ENCODE data around the gene RCBTB2. TPM values are rescaled to one million over a fixed set of nuclear protein-coding genes. Genes with fewer than 3 reads are reported as not detected.

The RCBTB2 gene
- total RNA-seq, 1 donor from 2014 or later, result 5.6 TPM

DNA sequence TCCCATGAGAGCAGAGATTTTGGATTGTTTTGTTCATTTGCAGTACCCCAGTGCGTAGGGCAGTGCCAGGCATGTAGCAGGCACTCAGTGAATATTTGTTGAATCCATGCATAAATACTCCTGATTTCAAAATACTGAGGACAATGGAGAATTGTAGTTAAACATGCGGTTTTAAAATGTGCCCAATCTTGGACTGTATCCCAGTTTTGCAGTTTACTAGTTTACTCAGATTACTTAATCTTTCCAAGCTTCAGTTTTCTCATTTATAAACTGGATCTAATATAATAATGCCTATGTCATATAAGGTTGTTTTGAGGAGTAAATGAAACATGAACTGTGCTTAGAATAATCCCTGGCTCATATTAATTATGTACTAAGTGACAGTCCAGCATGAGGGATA lies 39.0 kb downstream of the RCBTB2 start:
- Histone ChIP-seq H3K27me3 (ENCODE audit: control insufficient read depth, insufficient read depth, low read length) (no peaks in the 10 kb centered on the region), H3K36me3 (ENCODE audit: control insufficient read depth, insufficient read depth, low read length) (no peaks in the 10 kb centered on the region), H3K4me3 (ENCODE audit: low read depth, low read length) (no peak overlapping the region)
- TF ChIP-seq, protein P1, sequence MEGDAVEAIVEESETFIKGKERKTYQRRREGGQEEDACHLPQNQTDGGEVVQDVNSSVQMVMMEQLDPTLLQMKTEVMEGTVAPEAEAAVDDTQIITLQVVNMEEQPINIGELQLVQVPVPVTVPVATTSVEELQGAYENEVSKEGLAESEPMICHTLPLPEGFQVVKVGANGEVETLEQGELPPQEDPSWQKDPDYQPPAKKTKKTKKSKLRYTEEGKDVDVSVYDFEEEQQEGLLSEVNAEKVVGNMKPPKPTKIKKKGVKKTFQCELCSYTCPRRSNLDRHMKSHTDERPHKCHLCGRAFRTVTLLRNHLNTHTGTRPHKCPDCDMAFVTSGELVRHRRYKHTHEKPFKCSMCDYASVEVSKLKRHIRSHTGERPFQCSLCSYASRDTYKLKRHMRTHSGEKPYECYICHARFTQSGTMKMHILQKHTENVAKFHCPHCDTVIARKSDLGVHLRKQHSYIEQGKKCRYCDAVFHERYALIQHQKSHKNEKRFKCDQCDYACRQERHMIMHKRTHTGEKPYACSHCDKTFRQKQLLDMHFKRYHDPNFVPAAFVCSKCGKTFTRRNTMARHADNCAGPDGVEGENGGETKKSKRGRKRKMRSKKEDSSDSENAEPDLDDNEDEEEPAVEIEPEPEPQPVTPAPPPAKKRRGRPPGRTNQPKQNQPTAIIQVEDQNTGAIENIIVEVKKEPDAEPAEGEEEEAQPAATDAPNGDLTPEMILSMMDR (IDR thresholded peaks at IDR 0.05; ENCODE audit: insufficient read depth, low read length, poor library complexity, severe bottlenecking), result no peak
- no peak for DNase-seq (ENCODE audit: low read depth)

DNA sequence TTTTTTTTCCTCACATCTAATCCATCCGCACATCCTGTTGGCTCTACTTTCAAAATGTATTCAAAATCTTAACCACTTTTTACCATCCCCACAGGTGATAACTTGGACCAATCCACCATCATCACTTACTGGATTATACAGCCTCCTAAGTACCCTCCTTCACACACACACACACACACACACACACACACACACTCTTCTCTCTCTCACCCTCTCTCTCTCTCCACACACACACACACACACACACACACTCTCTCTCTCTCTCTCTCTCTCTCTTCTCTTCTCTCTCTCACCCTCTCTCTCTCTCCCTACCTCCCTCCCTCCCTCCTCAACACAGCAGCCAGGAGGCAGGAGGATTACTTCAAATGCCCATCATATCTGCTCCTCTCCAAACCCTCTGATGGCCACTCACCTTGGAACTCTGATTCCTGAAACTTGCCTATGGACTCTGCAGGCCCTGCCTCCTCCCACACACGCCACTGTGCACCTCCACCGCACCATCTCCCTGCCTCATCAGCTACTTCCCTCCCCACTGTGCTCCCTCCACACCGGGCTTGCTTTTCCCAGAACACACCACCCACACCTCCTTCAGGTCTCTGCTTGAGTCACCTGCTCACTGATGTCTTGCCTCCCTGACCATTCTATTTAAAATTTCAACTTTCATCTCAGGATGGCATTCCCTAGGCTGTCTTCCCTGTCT lies 39.7 kb downstream of the RCBTB2 start:
- Histone ChIP-seq H3K4me3 (ENCODE audit: low read depth, low read length) (no peak overlapping the region), H3K36me3 (ENCODE audit: control insufficient read depth, insufficient read depth, low read length) (no peaks in the 10 kb centered on the region), H3K27me3 (ENCODE audit: control insufficient read depth, insufficient read depth, low read length) (no peaks in the 10 kb centered on the region)
- no peak for DNase-seq (ENCODE audit: low read depth)
- TF ChIP-seq, protein P1 (IDR thresholded peaks at IDR 0.05; ENCODE audit: insufficient read depth, low read length, poor library complexity, severe bottlenecking), result no peak

DNA sequence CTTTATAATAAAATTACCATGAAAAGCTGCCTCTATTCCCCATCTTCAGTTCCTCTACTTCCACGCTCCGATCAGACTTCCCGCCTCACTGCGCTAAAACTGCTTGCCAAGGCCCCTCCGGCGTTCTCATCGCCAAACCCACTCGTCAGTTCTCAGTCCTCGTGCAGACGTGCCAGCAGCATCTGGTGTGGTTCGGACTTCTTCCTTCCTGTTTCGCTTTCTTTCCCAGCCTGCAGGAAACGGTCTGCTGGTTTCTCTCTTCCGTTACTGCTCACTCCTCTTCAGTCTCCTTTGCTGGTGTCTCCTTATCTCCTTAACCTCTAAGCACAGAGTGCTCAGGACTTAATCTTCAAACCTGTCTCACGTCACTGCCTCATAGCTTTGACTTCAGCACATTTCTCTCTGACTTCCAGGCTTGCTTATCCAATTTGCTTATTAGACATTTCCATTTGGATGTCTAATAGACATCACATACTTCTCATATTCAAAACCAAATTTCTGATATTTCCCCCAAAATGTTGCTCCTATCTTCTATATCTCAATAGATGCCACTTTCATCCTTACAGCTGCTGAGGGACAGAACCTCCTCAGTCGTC lies 40.3 kb downstream of the RCBTB2 start:
- Histone ChIP-seq H3K27me3 (ENCODE audit: control insufficient read depth, insufficient read depth, low read length) (no peaks in the 10 kb centered on the region), H3K36me3 (ENCODE audit: control insufficient read depth, insufficient read depth, low read length) (no peaks in the 10 kb centered on the region), H3K4me3 (ENCODE audit: low read depth, low read length) (no peak overlapping the region)
- TF ChIP-seq, protein P1 (IDR thresholded peaks at IDR 0.05; ENCODE audit: insufficient read depth, low read length, poor library complexity, severe bottlenecking), result no peak
- DNase-seq (ENCODE audit: low read depth), result no peak

DNA sequence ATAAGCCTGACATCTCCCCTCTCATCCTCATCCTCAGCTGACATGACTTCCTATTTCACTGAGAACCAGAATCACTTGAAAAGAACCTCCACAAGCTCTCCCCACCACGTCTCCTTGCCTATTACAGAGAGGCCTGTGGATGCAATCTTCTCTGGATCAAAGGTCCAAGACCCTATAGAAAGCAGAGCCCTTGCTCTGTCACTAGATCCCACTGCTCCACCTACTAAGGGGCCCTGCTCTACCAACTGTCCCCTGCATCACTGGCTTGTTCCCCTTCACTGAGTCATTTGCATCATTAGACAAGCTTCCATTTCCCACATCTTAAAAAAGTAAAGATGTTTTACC lies 40.8 kb downstream of the RCBTB2 start:
- TF ChIP-seq, protein P1 (IDR thresholded peaks at IDR 0.05; ENCODE audit: insufficient read depth, low read length, poor library complexity, severe bottlenecking), result no peak
- DNase-seq (ENCODE audit: low read depth), result no peak

DNA sequence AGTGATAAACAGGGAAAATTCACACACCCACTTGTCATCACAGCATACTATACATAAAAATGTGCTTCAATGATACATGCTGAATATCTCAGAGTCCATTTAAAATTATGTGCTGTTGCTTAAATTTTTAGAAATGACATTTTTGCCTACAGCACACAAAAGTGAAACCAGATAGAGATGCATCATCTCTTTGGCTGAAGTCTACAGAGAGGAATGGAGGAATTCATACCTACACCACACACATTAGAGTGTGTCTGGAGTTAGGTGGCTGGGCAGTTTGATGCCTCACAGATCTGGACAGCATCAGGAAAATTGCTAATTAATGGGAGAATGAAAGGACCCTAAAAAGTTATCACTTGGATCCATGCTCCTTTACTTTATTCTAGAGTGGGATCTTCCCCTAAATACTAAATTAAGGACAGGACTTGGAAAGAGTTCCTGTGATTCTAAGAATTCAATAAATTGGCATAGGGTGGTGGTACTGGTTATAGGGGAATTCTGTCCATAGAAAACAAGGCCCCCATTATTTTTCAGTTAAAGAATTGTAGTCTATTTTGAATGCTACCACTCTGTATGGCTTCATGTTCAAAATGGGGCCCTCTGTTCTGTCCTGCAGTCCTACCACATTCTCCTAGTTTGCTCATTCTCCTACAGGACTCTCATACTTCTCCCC lies 41.3 kb downstream of the RCBTB2 start:
- no peaks in the 10 kb centered on the region for H3K36me3 ChIP-seq (ENCODE audit: control insufficient read depth, insufficient read depth, low read length)
- no peaks in the 10 kb centered on the region for H3K27me3 ChIP-seq (ENCODE audit: control insufficient read depth, insufficient read depth, low read length)
- DNase-seq (ENCODE audit: low read depth), result no peak
- no peak overlapping the region for H3K4me3 ChIP-seq (ENCODE audit: low read depth, low read length)
- TF ChIP-seq, protein P1 (IDR thresholded peaks at IDR 0.05; ENCODE audit: insufficient read depth, low read length, poor library complexity, severe bottlenecking), result no peak

More for the DNA sequence above, 40.8 kb downstream of the RCBTB2 start:
- H3K36me3 ChIP-seq (ENCODE audit: control insufficient read depth, insufficient read depth, low read length), result no peaks in the 10 kb centered on the region
- H3K4me3 ChIP-seq (ENCODE audit: low read depth, low read length), result no peak overlapping the region
- no peaks in the 10 kb centered on the region for H3K27me3 ChIP-seq (ENCODE audit: control insufficient read depth, insufficient read depth, low read length)
